Measurements from ENCODE around the gene PSAT1. TPM values are rescaled to one million over a fixed set of nuclear protein-coding genes. Genes with fewer than 3 reads are reported as not detected.

PSAT1 gene
- total RNA-seq, 1 donor from 2014 or later: 66.5 TPM

DNA sequence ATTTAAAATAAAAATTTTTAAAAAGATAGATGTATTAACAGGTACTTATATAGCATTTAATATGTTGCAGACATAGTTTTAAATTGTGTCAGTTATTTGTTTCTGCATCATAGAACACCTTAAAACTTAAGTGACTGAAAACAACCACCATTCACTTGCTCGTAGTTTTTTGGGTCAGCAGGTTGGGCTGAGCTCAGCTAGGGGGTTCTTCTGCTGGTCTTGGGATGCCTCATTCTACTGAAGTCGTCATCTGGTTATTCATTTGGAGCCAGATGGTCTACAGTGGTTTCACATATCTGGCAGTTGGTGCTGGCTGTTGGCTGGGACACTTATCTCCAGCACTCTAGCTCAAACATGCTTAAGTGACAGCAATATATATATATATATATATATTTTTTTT, 29.6 kb downstream of the PSAT1 start:
- Mint-ChIP-seq H3K9me3 (no peaks in the 10 kb centered on the region), H3K4me3 (ENCODE audit: low read depth) (no peak overlapping the region), H3K27ac (no peak overlapping the region), H3K36me3 (ENCODE audit: low read depth) (peaks cover 71% of the 10 kb centered on the region), H3K4me1 (ENCODE audit: low read depth) (peaks cover 21% of the 10 kb centered on the region), H3K27me3 (ENCODE audit: low read depth) (no peaks in the 10 kb centered on the region)
- intact Hi-C loops (cut with micrococcal nuclease): no loop called here
- DNase-seq (ENCODE audit: low spot score): no peak

DNA sequence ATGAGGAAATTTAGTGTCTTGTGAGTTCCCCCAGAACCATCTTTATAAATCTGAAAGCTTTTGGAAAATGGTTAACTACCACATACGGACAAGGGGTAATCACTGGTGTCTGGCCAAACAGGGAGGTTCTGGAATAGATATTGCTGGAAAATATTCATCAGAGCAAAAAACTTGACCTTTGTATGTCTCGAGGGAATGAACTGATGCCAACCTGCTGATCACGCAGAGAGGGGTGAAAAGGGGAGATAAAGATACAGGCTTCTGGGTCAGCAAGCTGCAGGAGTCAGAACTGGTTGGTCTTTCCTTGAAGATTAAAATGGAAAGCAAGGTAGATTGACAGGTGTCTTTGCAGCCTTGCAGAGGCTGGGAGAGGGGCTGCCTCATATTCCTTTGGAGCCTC, 35.5 kb downstream of the PSAT1 start:
- H3K4me3 Mint-ChIP-seq (ENCODE audit: low read depth): no peak overlapping the region

DNA sequence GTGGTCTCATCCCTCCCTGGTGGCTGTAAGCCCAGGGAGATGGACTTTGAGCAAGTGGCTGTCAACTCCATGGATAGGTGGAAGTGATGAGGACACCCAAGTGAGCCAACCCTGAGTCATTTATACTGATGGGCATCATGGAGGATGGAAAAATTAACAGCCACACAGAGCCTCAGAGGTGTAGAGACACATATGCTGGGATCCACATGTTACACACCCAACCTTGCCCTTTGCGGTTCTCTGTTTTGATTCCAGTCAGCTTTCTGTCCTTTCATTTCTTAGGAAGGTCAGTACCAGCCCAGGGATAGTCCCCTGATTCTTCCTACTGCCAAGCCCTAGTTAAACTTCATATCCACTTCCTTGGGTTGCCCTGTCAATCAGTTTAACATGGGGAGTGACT, 51.9 kb downstream of the PSAT1 start:
- no peak for DNase-seq (ENCODE audit: low spot score)

More for the DNA sequence above, 35.5 kb downstream of the PSAT1 start:
- Mint-ChIP-seq H3K27me3 (ENCODE audit: low read depth) (no peaks in the 10 kb centered on the region), H3K36me3 (ENCODE audit: low read depth) (peaks cover 71% of the 10 kb centered on the region), H3K4me1 (ENCODE audit: low read depth) (peaks cover 6% of the 10 kb centered on the region), H3K9me3 (peaks cover 29% of the 10 kb centered on the region), H3K27ac (no peak overlapping the region)
- no peak for DNase-seq (ENCODE audit: low spot score)
- intact Hi-C loops (cut with micrococcal nuclease): no loop called here

DNA sequence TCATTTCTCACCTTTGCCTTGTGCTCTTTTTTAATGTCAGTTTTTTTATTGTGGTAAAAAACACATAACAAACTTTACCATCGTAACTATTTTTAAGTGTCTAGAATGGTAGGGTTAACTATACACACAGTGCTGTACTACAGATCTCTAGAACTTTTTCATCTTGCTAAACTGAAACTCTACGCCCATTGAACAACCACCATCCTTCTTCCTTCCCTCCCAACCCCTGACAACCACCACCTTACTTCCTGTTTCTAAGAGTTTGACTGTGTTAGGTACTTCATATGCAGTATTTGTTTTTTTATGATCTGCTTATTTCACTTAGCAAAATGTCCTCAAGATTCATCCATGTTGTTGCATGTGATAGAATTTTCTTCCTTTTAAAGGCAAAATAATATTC, 54.9 kb downstream of the PSAT1 start:
- no peak overlapping the region for H3K4me3 Mint-ChIP-seq (ENCODE audit: low read depth)
- no peak for DNase-seq (ENCODE audit: low spot score)
- no peaks in the 10 kb centered on the region for H3K27me3 Mint-ChIP-seq (ENCODE audit: low read depth)
- H3K27ac Mint-ChIP-seq: no peak overlapping the region
- H3K4me1 Mint-ChIP-seq (ENCODE audit: low read depth): peaks cover 12% of the 10 kb centered on the region
- intact Hi-C loops (cut with micrococcal nuclease): no loop called here
- H3K36me3 Mint-ChIP-seq (ENCODE audit: low read depth): no peaks in the 10 kb centered on the region
- H3K9me3 Mint-ChIP-seq: no peaks in the 10 kb centered on the region

More for the DNA sequence above, 51.9 kb downstream of the PSAT1 start:
- Mint-ChIP-seq H3K36me3 (ENCODE audit: low read depth) (no peaks in the 10 kb centered on the region), H3K27me3 (ENCODE audit: low read depth) (no peaks in the 10 kb centered on the region), H3K27ac (no peak overlapping the region), H3K9me3 (no peaks in the 10 kb centered on the region), H3K4me1 (ENCODE audit: low read depth) (peaks cover 15% of the 10 kb centered on the region), H3K4me3 (ENCODE audit: low read depth) (no peak overlapping the region)
- intact Hi-C loops (cut with micrococcal nuclease): no loop called here

DNA sequence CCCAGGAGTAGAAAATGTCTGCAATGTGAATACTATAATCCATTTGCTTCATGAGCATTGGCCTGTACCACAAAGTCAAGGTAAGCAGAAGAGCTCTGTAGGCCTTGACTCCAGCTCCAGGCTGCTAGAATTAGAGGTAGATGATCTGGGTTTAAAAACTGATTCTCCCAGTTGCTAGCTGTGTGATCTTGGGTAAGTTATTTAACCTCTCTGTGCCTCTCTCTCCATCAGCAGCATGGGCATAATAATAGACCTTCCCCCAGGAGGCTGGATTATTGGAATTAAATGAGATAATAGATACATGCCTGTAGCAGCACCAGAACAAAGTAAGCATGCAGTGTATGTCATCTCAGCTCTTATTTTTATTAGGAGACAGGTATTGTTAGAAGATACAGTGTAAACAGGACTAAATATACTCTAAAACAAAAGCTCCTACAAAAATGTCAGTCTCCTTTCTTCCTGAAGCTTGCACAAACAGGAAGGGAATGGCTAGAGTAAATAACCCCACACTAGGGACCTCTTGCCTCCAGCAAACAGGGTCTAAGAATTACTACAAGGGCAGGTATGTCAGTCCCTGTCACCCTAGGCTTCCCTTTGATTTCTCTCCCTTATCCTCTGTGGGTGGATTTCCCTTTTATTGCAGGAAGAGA, 57.5 kb downstream of the PSAT1 start:
- no peaks in the 10 kb centered on the region for H3K9me3 Mint-ChIP-seq
- H3K27me3 Mint-ChIP-seq (ENCODE audit: low read depth): no peaks in the 10 kb centered on the region
- DNase-seq (ENCODE audit: low spot score): no peak
- H3K27ac Mint-ChIP-seq: no peak overlapping the region
- H3K36me3 Mint-ChIP-seq (ENCODE audit: low read depth): no peaks in the 10 kb centered on the region
- intact Hi-C loops (cut with micrococcal nuclease): no loop called here
- H3K4me3 Mint-ChIP-seq (ENCODE audit: low read depth): no peak overlapping the region
- H3K4me1 Mint-ChIP-seq (ENCODE audit: low read depth): peaks cover 12% of the 10 kb centered on the region

DNA sequence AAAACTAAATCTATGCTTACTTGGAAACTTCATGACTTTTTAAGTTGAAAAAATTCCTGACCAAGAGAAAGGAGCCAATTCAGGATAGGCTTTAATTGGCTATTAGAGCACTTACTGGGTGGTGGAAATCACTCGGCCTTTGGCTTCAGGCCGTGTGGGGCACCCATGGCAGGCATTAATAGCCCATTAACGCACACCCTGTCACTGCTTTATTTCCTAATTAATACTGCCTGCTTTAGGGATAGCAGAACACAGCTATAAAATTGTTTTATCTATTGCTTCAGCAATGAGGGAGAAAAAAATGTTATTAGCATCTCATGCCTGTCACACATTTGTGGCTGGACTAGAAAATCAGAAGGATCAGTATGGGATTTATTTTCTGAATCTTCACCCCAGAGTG, 58.1 kb downstream of the PSAT1 start:
- Mint-ChIP-seq H3K27ac (no peak overlapping the region), H3K27me3 (ENCODE audit: low read depth) (no peaks in the 10 kb centered on the region), H3K36me3 (ENCODE audit: low read depth) (no peaks in the 10 kb centered on the region), H3K4me3 (ENCODE audit: low read depth) (no peak overlapping the region), H3K9me3 (no peaks in the 10 kb centered on the region), H3K4me1 (ENCODE audit: low read depth) (peaks cover 12% of the 10 kb centered on the region)
- DNase-seq (ENCODE audit: low spot score): no peak
- intact Hi-C loops (cut with micrococcal nuclease): no loop called here

DNA sequence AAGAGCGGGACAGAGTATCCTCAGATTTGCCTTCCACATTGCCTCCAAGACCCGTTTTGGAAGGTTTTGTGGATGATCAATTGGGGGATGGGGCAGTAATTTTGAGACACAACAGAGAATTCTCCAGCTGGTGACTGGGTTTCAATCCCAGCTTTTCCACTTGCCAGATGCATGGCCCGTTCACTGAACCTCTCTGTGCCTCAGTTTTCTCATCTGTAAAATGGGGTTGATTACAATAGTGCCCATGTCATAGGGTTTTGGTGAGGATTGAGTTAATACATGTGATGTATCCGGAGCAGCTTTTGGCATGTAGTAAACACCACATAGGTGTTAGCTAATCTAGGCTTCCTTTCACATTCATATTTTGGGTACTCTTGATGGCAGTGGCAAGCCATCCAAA, 59.7 kb downstream of the PSAT1 start:
- H3K36me3 Mint-ChIP-seq (ENCODE audit: low read depth): no peaks in the 10 kb centered on the region

DNA sequence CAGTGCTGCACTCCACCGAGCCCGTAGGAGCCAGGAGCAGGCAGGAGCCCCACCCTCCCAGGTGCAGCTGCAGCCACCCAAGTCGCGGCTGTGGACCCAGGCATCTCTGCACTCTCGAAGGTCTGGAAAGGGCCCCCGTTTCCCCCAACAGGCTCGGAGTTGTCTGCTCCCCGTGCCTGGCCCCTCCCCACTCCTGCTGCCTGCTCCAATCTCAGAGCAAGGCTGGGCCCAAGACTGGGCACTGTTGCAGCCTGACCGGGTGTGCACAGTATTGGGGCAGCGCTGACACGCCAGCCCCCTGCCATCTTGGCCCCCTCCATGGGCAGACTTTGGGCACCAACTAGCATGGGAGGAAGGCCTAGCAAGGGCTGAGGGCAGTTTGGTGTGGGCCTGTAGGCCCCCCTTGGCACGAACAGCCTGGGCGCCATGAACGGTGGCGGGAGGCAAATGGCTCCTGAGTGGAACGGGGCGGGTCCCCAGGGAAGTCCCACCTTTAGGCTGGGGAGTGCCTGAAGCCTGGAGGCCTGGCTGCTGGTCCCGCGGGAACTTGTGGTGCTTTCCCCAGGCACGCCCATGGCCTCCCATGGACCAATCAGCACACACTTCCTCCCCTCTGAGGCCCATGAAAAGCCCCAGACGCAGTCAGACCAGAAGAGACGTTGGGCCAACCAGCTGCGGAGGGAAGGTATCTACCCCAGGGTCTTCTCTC, 60.4 kb downstream of the PSAT1 start:
- Mint-ChIP-seq H3K36me3 (ENCODE audit: low read depth) (no peaks in the 10 kb centered on the region), H3K4me3 (ENCODE audit: low read depth) (no peak overlapping the region), H3K4me1 (ENCODE audit: low read depth) (peaks cover 1% of the 10 kb centered on the region), H3K27me3 (ENCODE audit: low read depth) (no peaks in the 10 kb centered on the region), H3K9me3 (no peaks in the 10 kb centered on the region), H3K27ac (no peak overlapping the region)
- intact Hi-C loops (cut with micrococcal nuclease): no loop called here
- DNase-seq (ENCODE audit: low spot score): no peak

More for the DNA sequence above, 59.7 kb downstream of the PSAT1 start:
- Mint-ChIP-seq H3K4me1 (ENCODE audit: low read depth) (peaks cover 8% of the 10 kb centered on the region), H3K9me3 (no peaks in the 10 kb centered on the region), H3K27me3 (ENCODE audit: low read depth) (no peaks in the 10 kb centered on the region), H3K4me3 (ENCODE audit: low read depth) (no peak overlapping the region), H3K27ac (no peak overlapping the region)
- intact Hi-C loops (cut with micrococcal nuclease): no loop called here
- no peak for DNase-seq (ENCODE audit: low spot score)

DNA sequence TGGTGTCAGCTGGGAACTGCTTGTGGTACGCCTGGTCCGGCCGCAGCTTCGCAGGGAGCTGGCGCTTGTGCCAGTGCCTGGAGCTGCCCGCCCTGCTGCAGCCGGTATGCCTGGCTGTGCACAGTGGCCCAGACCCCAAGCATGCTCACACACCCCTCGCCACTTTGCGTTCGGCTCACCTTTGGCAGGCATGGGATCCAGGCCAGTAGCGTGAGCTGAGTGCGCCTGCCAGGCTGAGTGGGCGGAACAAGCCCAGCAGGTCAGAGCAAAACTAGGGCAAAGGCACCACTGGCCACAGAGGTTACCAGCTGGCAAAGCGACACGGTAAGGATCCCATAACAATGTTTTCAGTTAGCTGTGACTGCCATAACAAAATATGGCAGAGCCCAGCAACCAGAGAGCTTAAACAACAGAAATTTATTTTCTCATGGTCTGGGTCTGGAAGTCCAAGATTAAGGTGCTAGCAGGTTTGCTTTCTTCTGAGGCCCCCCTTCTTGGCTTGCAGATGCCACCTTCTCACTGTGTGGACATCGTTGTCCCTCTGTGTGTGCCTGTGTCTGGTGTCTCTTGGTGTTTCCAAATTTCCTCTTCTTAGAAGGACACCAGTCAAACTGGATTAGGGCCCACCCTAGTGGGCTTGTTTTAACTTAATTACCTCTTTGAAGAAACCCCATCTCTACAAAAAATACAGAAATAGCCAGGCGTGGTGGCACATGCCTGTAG, 61.6 kb downstream of the PSAT1 start:
- Mint-ChIP-seq H3K36me3 (ENCODE audit: low read depth) (no peaks in the 10 kb centered on the region), H3K27me3 (ENCODE audit: low read depth) (no peaks in the 10 kb centered on the region), H3K27ac (no peak overlapping the region), H3K9me3 (no peaks in the 10 kb centered on the region), H3K4me3 (ENCODE audit: low read depth) (no peak overlapping the region), H3K4me1 (ENCODE audit: low read depth) (no peaks in the 10 kb centered on the region)
- intact Hi-C loops (cut with micrococcal nuclease): no loop called here
- DNase-seq (ENCODE audit: low spot score): no peak

DNA sequence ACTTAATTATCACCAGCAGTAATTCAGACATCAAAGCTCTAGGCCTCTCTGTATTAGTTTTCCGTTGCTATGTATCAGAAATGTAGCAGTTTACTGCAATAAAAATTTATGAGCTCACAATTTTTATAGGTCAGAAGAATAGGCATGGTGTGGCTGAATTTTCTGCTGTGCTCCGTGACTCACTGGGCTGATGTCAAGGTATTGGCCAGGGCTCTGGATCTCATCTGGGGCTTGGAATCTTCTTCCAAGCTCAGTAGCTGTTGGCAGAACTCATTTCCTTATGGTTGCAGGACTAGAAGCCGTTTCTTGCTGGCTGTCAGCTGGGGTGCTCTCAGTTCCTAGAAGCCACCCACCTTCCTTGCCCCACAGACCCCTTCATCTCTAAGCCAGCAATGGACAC, 66.3 kb downstream of the PSAT1 start:
- no peaks in the 10 kb centered on the region for H3K36me3 Mint-ChIP-seq (ENCODE audit: low read depth)
- no peak for DNase-seq (ENCODE audit: low spot score)
- H3K27me3 Mint-ChIP-seq (ENCODE audit: low read depth): no peaks in the 10 kb centered on the region
- no peaks in the 10 kb centered on the region for H3K9me3 Mint-ChIP-seq
- no peak overlapping the region for H3K4me3 Mint-ChIP-seq (ENCODE audit: low read depth)
- intact Hi-C loops (cut with micrococcal nuclease): no loop called here
- peaks cover 1% of the 10 kb centered on the region for H3K4me1 Mint-ChIP-seq (ENCODE audit: low read depth)
- no peak overlapping the region for H3K27ac Mint-ChIP-seq

DNA sequence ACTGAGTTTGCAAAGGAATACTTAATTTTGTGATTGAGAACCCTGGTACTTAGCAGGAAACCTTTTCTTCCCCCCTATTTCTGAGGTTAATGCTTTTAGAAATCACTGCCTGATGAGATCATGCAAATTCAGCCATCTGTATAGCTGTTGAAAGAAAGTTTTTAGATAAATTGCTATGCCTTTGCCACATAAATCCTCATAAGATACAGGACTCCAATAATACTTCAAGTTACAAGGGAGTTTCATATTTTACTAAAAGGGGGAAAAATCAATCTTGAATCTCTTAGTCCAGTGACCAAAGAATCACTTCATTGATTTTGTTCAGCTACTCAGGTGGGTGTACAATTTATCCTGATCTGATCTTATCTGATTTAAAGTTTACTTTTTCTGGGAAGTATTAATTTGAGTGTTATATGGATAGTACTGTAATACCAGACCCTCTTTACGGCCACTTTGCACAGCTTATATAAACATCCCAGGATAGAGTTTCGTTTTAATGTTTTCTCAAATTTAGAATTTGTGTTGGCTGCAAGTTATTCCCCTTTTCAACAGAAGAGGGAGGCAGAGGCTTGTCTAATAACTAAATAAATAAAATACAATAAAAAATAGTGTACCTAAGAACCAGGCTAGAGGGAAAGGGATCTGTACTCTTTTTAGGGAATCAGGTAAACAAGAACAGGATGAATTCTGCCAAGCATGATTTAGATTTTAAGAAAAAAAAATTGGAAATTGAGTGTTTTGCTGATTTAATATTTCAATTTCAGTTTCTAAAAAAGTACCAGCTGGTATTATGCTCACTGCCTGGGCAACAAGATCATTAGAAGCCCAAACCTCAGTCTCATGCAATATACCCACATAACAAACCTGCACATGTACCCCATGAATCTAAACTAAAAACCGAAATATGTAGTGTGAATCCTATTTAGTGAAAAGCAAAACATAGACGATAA, 69.1 kb downstream of the PSAT1 start:
- no peak for DNase-seq (ENCODE audit: low spot score)
- no peak overlapping the region for H3K4me3 Mint-ChIP-seq (ENCODE audit: low read depth)
- no peak overlapping the region for H3K27ac Mint-ChIP-seq
- H3K27me3 Mint-ChIP-seq (ENCODE audit: low read depth): peaks cover 1% of the 10 kb centered on the region
- peaks cover 2% of the 10 kb centered on the region for H3K4me1 Mint-ChIP-seq (ENCODE audit: low read depth)
- intact Hi-C loops (cut with micrococcal nuclease): no loop called here
- H3K36me3 Mint-ChIP-seq (ENCODE audit: low read depth): no peaks in the 10 kb centered on the region
- H3K9me3 Mint-ChIP-seq: no peaks in the 10 kb centered on the region

DNA sequence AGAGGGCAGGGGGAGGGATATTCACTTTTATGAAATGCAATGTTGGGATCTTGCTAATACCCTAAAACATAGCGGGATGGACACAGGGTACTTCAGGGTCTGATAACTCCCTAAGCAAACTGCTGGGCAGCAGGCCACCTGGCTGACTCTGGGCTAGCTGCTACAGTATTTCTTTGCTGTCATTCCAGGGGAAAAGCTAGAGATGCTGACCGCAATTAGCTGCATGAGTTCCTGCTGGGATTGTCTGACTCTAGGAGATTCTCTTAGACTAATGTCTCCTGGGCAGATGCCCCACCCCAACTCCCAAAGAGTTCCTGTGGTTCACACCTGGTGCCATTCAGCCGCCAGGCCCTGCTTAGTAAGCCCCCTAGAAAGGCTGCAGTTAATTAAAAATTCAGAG, 69.9 kb downstream of the PSAT1 start:
- intact Hi-C loops (cut with micrococcal nuclease): no loop called here
- Mint-ChIP-seq H3K27ac (no peak overlapping the region), H3K9me3 (no peaks in the 10 kb centered on the region), H3K36me3 (ENCODE audit: low read depth) (no peaks in the 10 kb centered on the region), H3K4me3 (ENCODE audit: low read depth) (no peak overlapping the region), H3K4me1 (ENCODE audit: low read depth) (peaks cover 4% of the 10 kb centered on the region), H3K27me3 (ENCODE audit: low read depth) (peaks cover 5% of the 10 kb centered on the region)
- DNase-seq (ENCODE audit: low spot score): no peak

Data from activated T-helper 2 cell treated with anti-CD3 and anti-CD28 coated beads, Interferon-gamma antibody, Interleukin-2, Interleukin-4, amounts not matched to agents 10 μg/mL and 5 μg/mL and 100 μg/mL, durations not matched to agents 14 hours and 24 hours and 36 hours (primary cell).